ENCODE results near the gene UFSP1. TPM values are rescaled to one million over a fixed set of nuclear protein-coding genes. Genes with fewer than 3 reads are reported as not detected.

Gene UFSP1
- total RNA-seq, 3 donors from 2014 or later (not counting 1 experiment from before 2014, with no cell fraction given): 1.0 to 1.9 (median 1.3) TPM

GRCh38 chr7:100878685-100879084 is 10.8 kb downstream of the UFSP1 start:
- no peaks in the 10 kb centered on the region for H3K27me3 Mint-ChIP-seq (ENCODE audit: low read depth in 2 of 2)
- no peak overlapping the region for H3K4me3 ChIP-seq (ENCODE audit: low read length)
- no peak overlapping the region for H3K27ac ChIP-seq (ENCODE audit: low read length)
- peaks cover 53 to 54% of the 10 kb centered on the region in 2 donors for H3K4me1 Mint-ChIP-seq
- no peaks in the 10 kb centered on the region for H3K36me3 Mint-ChIP-seq
- DNase-seq: no peak
- no peaks in the 10 kb centered on the region for H3K9me3 ChIP-seq (ENCODE audit: control insufficient read depth, insufficient read depth, low read length)
- H3K27ac Mint-ChIP-seq: peak overlapping the region in 1 of 2 donors; percentile 24
- peaks cover 28% of the 10 kb centered on the region for H3K4me1 ChIP-seq (ENCODE audit: control insufficient read depth, insufficient read depth, low read length)
- H3K4me3 Mint-ChIP-seq: no peak overlapping the region
- H3K36me3 ChIP-seq (ENCODE audit: control insufficient read depth, insufficient read depth, low read length): peaks cover 41% of the 10 kb centered on the region
- no peak for ATAC-seq
- WGBS (ENCODE audit: insufficient coverage): 94% methylated on average over 6 of the region's 6 CpGs
- no peaks in the 10 kb centered on the region for H3K27me3 ChIP-seq (ENCODE audit: control insufficient read depth, insufficient read depth, low read length)
- intact Hi-C loops (cut with micrococcal nuclease): no loop called here
- H3K9me3 Mint-ChIP-seq: peaks cover 0 to 2% of the 10 kb centered on the region in 2 donors
- TF ChIP-seq, protein P1, sequence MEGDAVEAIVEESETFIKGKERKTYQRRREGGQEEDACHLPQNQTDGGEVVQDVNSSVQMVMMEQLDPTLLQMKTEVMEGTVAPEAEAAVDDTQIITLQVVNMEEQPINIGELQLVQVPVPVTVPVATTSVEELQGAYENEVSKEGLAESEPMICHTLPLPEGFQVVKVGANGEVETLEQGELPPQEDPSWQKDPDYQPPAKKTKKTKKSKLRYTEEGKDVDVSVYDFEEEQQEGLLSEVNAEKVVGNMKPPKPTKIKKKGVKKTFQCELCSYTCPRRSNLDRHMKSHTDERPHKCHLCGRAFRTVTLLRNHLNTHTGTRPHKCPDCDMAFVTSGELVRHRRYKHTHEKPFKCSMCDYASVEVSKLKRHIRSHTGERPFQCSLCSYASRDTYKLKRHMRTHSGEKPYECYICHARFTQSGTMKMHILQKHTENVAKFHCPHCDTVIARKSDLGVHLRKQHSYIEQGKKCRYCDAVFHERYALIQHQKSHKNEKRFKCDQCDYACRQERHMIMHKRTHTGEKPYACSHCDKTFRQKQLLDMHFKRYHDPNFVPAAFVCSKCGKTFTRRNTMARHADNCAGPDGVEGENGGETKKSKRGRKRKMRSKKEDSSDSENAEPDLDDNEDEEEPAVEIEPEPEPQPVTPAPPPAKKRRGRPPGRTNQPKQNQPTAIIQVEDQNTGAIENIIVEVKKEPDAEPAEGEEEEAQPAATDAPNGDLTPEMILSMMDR (IDR thresholded peaks at IDR 0.05): no peak

DNA sequence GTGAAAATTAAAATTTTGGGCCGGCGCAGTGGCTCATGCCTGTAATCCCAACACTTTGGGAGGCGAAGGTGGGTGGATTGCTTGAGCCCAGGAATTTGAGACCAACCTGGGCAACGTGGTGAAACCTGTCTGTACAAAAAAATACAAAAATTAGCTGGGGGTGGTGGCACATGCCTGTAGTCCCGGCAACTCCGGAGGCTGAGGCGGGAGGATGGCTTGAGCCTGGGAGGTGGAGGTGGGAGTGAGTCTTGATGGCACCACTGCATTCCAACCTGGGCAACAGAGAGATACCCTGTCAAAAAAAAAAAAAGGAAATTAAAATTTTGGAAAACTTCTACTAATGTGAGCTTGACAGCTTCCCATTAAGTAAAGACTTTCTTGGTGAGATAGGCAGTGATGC is 11.5 kb downstream of the UFSP1 start:
- peak overlapping the region in 1 of 2 donors; percentile 48 for H3K27ac Mint-ChIP-seq
- no peak overlapping the region for H3K27ac ChIP-seq (ENCODE audit: low read length)
- H3K27me3 Mint-ChIP-seq (ENCODE audit: low read depth in 2 of 2): no peaks in the 10 kb centered on the region
- peaks cover 0 to 2% of the 10 kb centered on the region in 2 donors for H3K9me3 Mint-ChIP-seq
- no peaks in the 10 kb centered on the region for H3K36me3 Mint-ChIP-seq
- peaks cover 34% of the 10 kb centered on the region for H3K36me3 ChIP-seq (ENCODE audit: control insufficient read depth, insufficient read depth, low read length)
- peaks cover 46 to 54% of the 10 kb centered on the region in 2 donors for H3K4me1 Mint-ChIP-seq
- intact Hi-C loops (cut with micrococcal nuclease): no loop called here
- no peaks in the 10 kb centered on the region for H3K27me3 ChIP-seq (ENCODE audit: control insufficient read depth, insufficient read depth, low read length)
- no peaks in the 10 kb centered on the region for H3K9me3 ChIP-seq (ENCODE audit: control insufficient read depth, insufficient read depth, low read length)
- H3K4me3 ChIP-seq (ENCODE audit: low read length): no peak overlapping the region
- H3K4me1 ChIP-seq (ENCODE audit: control insufficient read depth, insufficient read depth, low read length): peaks cover 28% of the 10 kb centered on the region
- ATAC-seq (no peak), DNase-seq (no peak)
- no peak overlapping the region for H3K4me3 Mint-ChIP-seq
- TF ChIP-seq, protein P1 (IDR thresholded peaks at IDR 0.05): no peak
- 79% methylated on average over 7 of the region's 7 CpGs for WGBS (ENCODE audit: insufficient coverage)

GRCh38 chr7:100875356-100875751 is 14.2 kb downstream of the UFSP1 start:
- Mint-ChIP-seq H3K9me3 (peaks cover 0 to 2% of the 10 kb centered on the region in 2 donors), H3K36me3 (no peaks in the 10 kb centered on the region), H3K4me3 (peak overlapping the region; percentile 98), H3K4me1 (peaks cover 35 to 49% of the 10 kb centered on the region in 2 donors), H3K27me3 (ENCODE audit: low read depth in 2 of 2) (no peaks in the 10 kb centered on the region), H3K27ac (peak overlapping the region; percentile 90 to 99)
- Histone ChIP-seq H3K36me3 (ENCODE audit: control insufficient read depth, insufficient read depth, low read length) (peaks cover 12% of the 10 kb centered on the region), H3K4me1 (ENCODE audit: control insufficient read depth, insufficient read depth, low read length) (peaks cover 28% of the 10 kb centered on the region), H3K9me3 (ENCODE audit: control insufficient read depth, insufficient read depth, low read length) (no peaks in the 10 kb centered on the region), H3K27ac (ENCODE audit: low read length) (peak overlapping the region; percentile 91), H3K27me3 (ENCODE audit: control insufficient read depth, insufficient read depth, low read length) (no peaks in the 10 kb centered on the region), H3K4me3 (ENCODE audit: low read length) (peak overlapping the region; percentile 65)
- TF ChIP-seq, protein P1 (IDR thresholded peaks at IDR 0.05): no peak
- WGBS (ENCODE audit: insufficient coverage): 0% methylated on average over 39 of the region's 39 CpGs
- intact Hi-C loops (cut with micrococcal nuclease): loop anchor here (2.0 kb wide), 1 partner anchor 13 kb away; the partner anchor contains the start of gene UFSP1
- ATAC-seq (peak; percentile 19 to 27 (median 22)), DNase-seq (peak in 1 of 2 donors; percentile 63)
